NCI-H146 treated with DMSO at 0.1 percent for 48 hours (cell line): ENCODE measurements around the gene SSRP1.
"Not testable (repeated sequence)": the region's sequence is repeated elsewhere in the genome, so short reads cannot be mapped to it uniquely, and the experiment has no call there.

ENCODE experiments used
- DNase-seq: peaks from one replicate; lab custom pipeline; 2025; ENCODE audit not compliant: unreplicated experiment; lab: John Stamatoyannopoulos, UW

SSRP1 gene

GRCh38 chr11:57335343-57336110, at the start of gene SSRP1:
SSRP1 (minus strand) TSS chr11:57335892; CDS start chr11:57335121, 771 bp downstream.
- peak; percentile 78 for DNase-seq

- no peak for DNase-seq
These were observed 45.3 kb upstream of the SSRP1 start, which contains the start of gene PRG3 for GRCh38 chr11:57380975-57381374. PRG3 (minus strand) TSS chr11:57381150; CDS start chr11:57380708, 442 bp downstream.

DNA sequence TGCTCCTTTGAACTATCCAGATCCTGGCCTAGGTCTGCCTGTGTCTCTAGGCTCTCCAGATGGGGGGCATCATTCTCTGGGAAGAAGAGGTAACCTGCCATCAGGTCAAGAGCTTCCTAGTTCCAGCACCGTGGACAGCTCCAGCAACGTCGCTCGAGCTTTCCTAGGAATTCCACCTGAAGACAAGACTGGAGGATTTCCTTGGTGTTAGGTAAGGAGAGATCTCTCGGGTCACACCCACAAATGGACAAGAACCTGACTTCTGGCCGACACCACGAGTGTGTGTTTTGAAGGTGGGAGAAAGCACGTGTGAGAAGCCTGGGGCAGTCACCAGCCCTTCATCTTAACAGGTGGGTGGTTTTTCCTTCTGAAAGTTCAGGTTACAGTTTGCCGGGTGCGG, 44.0 kb upstream of the SSRP1 start:
- no peak for DNase-seq

GRCh38 chr11:57378186-57378585, 42.5 kb upstream of the SSRP1 start:
- no peak for DNase-seq

DNA sequence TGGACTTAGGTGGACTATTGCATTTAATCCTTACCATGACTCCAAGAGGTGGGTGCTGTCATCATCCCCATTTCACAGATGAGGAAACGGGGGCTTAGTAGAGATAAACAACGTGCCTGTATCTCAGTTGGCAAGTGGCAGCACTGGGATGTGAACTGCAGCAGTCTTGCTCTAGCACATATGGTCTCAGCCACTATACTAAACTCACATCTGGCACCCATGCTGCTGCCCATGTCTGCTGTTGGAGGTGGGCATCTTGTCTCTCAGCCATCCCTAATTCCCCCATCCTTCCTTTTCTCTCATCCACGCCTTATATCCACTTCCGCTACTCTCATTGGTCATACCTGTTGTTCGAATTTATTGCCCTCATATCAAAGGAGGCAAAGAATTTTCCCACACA, 41.4 kb upstream of the SSRP1 start:
- DNase-seq = no peak

DNA sequence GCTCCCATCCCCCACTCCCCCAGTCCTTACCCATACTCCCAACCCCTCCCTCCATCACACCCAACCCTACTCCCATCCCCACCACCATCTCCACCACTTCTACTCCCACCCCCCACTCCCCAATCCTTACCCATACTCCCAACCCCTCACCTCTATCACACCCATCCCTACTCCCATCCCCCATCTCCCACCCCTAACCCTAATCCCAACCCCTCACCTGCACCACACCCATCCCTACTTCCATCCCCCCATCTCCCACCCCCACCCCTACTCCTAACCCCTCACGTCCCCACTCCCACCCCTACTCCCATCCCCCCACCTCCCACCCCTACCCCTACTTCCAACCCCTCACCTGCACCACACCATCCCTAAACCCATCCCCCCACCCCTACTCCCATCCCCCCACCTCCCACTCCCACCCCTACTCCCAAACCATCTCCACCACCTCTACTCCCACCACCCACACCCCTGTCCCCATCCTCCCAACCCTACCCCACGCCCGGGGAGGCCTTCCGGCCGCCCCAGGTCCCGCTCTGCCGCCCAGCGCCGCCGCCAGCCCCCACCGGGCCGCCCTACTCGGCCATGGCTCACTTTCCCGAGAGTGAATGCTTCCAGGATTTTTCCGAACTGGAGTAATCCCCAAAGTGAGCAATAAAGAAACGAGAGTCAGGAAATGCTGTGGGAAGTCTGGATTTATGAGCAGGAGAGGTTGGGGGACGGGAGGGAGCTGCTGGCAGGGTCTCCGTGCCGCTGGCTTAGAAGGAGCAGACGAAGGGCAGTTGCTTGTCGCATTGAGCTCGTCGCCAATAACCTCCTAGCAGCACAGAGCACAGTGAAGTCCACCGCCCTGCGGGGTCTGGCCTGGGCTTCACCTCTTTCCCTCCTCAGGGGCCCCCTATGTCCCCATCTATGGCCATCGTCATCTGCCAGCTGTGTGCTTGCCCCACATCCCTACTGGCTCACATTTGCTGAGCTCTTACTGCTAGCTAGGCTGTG, 40.7 kb upstream of the SSRP1 start:
- no peak for DNase-seq

- no peak for DNase-seq
These were observed 39.8 kb upstream of the SSRP1 start for GRCh38 chr11:57375490-57375889.

- DNase-seq = no peak
These were observed 39.3 kb upstream of the SSRP1 start for GRCh38 chr11:57374966-57375365.

DNA sequence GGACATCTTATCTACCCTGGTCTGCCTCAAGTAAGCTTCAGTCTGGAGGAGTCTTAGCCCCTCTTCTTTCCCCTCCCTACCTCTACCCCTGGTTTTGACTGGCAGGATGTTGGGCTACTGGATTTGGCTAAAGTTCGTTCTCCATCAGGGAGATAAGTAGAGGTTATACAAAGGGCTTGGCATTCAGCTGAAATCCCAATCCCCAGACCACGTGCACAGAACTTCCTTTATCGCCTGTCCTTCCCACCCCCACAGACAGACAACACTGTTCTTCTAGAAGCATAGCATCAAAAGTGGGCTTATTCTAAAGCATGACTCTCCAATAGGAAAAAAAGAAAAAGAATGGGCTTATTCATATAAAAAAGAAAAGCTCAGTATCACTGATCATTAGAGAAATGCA, 37.5 kb upstream of the SSRP1 start:
- no peak for DNase-seq

- DNase-seq = no peak
These were observed 35.2 kb upstream of the SSRP1 start for GRCh38 chr11:57370941-57371340.

DNA sequence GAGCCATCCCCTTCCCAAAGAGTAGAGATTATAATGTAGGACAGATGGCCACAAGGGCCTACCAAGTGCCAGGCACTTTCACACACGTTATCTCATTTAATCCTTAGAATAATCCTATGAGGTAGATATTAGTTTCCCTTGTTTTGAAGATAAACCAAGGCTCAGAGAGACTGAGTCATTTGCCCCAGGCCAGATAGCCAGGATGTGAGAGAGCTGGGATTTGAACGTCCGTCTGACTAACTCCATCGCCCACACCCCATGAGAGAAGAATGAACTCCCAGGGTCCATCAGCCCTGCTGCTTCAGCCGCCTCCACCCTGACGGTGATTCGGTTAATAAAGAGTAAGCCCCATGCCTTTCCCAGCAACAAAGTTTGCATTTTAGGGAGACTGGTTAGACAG, 34.6 kb upstream of the SSRP1 start:
- no peak for DNase-seq

GRCh38 chr11:57368845-57369232, 33.1 kb upstream of the SSRP1 start:
- DNase-seq = no peak

DNA sequence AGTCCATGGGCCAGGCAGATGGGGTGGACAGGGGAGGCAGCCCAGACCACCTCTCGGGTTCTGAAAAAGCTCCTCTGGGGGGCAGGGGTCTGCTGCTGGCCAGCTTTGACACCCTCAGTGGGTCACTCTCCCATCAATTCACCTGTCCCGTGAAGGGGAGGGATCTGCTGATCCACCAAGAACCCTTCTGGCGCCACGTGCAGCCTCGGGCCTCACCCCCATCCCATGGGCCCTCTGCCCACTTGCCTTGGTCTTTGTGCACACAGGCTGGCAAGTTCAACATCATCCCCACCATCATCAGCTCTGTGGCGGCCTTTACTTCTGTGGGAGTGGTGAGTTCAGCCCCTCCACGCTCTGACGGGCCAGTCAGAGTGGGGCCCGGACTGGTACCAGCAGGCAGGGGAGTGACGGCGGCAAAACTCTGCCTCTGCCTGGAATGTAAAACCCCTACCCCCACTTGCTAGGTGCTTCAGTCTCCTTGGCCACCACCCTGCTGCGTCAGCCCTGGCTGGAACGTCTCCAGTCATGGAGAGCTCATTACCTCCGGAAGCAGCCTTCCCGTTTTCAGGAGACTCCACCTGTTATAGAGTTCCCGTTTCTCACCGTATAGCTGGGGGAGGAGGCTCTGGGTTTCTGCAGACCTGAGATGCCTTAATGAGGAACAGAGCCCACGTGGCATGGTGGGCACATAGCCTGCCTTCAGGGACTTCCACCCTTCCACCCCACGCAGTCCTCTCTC, 32.6 kb upstream of the SSRP1 start:
- DNase-seq = no peak

DNA sequence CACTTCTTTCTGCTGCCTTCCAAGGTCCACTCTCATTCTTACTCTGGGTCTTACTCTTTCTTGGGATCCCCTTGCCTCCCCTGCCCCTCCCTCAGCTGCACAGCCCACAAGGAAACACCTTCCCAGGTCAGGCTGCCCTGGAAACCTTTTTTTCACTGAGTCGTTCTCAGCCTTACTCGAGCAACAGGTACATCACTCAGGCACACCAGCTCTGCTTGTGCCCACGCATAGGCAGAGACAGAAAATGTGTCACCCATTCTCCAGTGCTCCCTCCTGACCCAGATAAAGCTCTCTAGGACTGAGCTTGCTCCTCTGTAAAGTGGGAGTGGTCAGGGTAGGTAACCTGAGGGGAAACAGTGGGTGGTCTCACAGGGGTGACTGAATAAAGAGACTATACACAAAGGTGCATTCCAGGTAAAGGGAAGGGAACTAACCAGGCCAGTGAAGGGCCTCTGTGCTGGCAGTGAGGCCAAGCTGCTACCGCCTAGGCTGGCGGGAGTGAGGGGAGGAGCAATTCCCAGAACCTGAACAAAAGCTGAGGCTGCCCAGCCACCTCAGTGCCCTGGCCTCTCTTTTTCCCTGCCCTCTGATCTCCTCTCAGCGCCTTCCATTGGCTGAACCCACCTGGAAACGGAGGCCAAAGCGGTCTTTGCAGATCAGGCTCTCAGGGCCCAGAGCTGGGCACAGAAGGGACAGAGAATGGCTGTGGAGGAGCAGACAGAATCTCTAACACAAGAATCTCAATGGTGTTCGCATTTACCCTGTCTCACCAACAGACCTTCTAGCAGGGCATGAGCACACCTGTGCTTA, 29.4 kb upstream of the SSRP1 start:
- peak; percentile 13 for DNase-seq

GRCh38 chr11:57363131-57364080, 27.7 kb upstream of the SSRP1 start:
- no peak for DNase-seq

GRCh38 chr11:57361926-57362325, 26.2 kb upstream of the SSRP1 start:
- no peak for DNase-seq

- not testable (repeated sequence) for DNase-seq
These were observed 25.7 kb upstream of the SSRP1 start for GRCh38 chr11:57361420-57361819.

- DNase-seq = no peak
These were observed 25.3 kb upstream of the SSRP1 start for GRCh38 chr11:57360991-57361390.
